NK-92 (cell line): Measurements from ENCODE around the gene PLEKHG3.

Experiments used
- DNase-seq: peaks from one replicate; lab custom pipeline; 2025; ENCODE audit not compliant: unreplicated experiment; lab: John Stamatoyannopoulos, UW

The PLEKHG3 gene

DNA sequence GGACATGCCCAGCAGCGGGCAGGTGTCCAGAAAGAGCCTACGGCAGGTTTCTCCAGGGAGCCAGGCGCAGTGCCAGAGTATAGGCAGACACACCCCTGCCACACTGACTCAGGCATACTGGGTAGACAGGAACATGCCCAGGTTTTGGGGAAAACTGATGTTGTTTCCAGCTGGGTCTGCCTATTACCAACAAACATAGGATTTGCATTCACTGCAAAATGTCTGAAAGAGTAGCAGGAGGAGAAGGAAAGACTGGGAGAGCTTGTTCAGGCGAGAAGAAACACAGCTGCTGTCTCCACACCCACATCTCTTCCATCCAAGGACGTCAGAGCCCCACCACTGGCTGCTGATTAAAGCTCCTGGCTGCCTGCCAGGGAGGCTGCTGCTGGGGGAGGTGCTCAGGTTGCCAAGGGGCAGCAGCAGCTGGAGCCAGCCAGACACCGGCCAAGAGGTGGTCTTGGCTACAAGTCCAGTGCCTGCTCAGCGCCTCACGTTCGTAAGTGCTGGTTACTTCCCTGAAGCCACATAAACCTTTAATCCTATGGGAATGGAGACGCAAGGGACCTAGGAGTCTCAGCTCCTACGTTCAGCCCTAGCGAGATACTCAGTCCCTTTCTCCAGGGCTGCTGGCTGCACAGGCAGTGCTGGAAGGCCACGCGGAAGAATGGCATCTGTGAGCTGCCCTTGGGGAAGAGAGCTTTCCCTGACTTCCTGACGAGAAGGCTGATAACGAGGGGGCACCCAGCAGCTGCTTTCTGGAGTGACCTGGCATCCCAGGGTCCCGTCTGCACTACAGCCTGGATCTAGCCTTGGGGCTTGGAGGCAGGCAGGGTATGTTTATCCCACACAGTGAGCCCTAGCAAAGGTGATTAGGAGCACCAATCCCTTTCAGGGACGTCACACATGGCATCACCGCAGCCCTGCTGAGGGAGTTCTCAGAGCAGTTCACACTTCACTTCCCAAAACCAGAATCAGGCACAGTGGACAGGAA lies 58.1 kb downstream of the PLEKHG3 start:
- no peak for DNase-seq

DNA sequence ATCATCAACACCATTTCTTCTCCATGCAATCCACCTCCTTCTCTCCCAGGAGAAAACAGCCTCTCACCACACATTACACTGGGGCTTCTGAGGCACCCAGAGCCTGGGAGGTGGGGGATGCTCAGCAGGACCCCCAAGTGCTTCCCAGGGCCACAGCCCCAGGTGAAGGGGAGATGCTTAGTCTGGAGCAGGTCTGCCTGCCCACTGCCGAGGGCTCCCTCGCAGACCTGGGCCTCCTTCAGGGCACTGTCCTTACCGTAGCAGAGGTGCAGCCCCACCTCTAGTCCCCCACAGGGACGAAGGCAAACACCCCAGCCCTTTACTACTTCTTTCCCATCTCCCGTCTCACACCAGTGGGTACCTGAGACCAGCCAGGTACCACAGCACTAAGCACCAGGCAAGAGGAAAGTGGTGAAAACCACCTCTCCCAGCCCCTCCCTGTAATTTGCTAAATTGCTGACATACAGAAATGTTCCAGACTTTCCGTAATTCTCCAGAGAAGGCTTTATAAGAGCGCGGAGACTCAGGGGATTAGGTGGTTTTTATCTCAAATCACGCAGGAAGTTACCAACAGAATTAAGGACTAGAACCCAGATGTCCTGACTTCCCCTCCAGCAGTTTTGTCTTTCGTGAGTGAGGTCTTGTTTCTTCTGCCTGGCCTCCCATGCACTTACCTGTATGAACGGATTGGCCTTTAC lies 59.0 kb downstream of the PLEKHG3 start:
- DNase-seq, result no peak

DNA sequence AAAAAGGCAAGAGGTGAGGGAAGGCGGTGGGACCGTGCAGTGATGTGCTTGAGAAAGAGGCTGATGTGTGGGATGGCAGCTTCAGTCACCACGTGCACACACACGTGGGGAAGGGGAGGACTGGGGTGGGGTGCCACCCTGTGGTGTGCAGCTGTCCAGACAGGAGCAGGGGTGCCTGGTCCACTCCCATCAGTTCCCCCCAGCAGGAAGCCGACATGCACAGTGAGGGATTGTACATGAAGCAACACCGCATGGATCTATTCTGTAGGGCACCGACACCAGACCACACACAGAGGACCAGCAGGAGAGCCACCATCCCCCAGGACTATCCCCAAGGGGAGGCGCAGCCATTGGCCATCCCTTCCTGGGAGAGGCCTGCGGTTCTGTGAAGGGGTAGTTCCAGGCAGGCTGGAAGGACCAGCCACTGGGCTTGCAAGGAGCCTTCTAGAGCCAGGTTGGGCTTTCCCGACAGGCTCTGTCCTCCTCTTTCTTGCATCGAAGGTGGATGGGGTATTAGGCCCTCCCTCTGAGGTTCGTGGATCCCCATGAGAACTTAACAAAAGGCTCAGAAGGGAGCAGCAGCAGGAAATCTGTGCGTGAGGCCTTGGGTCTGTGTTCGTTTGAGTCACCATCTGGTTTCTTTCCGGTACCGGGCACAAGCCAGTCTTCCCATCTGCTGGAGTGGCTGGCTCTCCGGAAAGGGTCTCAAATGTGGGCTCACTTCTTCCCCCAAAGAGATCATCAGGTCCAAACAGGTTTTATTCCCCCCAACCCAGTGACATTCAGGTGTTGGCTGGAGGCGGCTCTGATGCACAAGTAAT lies 59.8 kb downstream of the PLEKHG3 start:
- no peak for DNase-seq

DNA sequence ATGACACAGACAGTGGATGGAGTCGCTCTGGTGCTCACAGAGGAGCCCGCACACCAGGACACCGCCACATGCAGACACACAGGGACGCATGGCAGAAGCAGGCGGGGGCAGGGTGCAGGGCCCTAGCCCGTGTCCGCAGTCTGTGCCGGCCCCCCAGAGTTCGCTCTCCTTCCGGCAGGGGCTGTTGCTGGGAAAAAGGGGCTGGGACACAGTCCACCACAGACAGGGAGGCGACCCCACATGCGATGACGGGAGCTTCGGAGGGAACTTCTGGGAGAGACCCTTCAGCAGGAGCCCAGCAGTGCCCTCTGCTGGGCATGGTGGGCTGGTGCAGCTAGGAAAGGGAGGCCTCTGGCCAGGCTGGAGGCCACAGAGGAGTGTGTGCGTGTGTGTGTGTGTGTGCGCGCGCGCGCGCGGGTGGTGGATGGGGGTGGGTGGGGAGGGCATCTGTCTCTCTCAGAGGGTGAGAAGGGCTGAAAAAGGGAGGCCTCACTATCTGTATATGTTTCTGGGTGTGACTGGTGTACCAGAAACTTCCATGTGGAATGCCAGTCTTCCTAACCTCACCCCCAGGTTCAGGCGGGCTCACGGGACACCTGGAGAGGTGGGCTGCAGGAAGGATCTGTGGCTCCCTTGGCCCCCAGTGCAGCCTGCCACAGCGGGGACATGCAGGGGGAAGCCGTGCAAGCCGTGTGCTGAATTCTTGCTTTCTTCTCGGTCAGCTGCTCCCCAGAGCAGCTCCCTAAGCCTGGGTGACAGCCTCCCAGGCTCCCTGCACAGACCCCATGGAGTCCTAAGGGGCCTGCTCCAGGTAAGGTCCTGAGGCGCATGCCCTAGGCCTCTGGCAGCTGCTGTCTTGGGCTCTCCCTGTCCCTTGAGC lies 60.7 kb downstream of the PLEKHG3 start:
- DNase-seq, result no peak

DNA sequence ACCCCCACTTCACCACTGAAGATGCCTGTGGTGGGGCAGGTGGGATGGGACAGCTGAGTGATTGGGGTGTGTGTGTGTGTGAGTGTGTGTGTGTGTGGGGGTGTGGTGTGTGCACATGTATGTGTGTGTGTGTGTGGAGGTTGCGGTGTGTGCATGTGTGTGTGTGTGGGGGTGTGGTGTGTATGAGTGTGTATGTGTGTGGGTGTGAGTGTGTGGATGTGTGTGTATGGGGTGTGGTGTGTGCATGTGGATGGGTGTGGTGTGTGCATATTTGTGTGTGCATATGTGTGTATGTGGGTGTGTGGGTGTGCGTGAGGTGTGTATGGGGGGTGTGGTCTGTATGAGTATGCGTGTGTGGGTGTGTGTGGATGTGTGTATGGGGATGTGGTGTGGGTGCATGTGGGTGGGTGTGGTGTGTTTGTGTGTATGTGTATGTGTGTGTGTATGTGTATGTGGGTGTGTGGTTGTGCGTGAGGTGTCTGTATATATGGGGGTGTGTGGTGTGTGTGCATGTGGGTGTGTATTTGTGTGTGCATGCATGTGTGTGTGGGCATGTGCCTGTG lies 61.6 kb downstream of the PLEKHG3 start:
- DNase-seq, result no peak

DNA sequence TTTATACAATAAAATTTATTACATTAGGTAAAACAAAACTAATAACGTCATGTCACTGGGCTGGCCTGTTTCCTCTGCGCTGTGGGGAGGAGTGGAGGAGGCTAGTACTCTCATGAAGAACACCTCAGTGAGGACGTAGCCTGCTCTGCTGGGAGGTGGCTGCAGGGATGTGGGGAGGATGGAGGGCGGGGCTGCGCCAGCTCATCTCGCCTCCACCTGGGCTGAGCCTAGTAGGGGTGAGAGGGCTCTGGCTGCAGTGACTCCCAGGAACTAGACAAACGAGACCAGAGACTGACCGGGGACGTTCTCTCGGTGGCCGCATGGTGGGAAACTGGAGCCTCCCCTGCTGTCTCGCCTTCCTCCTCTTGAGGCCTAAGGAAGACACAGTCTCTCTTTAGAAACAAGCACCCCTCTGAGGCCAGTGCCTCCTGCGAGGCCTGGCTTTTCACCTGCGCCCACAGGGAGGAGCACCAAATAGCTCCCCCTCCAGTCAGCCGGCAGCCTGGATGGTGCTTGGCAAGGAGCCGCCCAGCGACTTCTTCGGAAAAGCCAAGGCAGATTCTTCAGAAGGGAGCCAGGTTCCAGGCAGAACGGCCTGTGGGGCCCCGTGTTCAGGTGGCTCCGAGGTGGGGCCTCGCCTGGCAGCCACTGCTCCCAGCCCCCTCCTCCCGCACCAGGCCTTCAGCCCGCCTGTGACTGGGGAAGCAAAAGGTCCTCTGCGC lies 62.4 kb downstream of the PLEKHG3 start:
- DNase-seq, result no peak

DNA sequence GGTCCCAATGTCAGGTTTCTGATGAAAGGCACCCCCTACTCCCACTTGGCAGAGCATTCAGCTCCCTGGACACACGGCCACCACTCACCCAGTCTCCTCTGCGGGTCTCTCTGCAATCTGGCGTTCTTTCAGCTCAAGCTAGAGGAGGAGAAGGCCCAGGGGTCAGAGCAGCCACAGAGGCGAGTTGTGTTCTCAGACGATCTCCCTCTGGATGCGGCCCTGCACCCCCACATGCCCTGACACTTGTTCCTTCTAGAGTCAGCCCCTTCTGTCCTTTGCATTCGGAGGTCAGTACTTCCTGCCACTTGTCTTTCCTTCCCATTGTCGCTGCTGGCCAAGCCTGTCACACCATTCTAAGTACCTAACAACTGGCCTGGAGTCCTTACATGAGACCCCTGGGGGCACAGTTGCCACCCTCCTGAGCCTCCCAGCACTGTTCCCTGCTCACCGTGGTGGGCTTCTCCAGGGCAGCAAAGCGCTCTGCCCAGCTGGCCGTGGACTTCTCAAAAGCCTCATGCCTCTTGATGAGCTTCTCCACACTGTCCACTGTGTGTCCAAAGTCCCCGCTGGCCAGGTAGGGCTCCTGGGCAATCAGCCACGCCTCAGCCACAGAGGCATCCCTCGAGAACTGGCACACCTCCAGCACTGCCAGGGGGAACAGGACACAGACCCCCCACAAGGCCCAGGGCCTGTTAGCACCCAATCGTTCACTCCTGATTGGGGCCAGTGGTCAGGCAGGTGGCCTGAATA lies 63.2 kb downstream of the PLEKHG3 start:
- no peak for DNase-seq

DNA sequence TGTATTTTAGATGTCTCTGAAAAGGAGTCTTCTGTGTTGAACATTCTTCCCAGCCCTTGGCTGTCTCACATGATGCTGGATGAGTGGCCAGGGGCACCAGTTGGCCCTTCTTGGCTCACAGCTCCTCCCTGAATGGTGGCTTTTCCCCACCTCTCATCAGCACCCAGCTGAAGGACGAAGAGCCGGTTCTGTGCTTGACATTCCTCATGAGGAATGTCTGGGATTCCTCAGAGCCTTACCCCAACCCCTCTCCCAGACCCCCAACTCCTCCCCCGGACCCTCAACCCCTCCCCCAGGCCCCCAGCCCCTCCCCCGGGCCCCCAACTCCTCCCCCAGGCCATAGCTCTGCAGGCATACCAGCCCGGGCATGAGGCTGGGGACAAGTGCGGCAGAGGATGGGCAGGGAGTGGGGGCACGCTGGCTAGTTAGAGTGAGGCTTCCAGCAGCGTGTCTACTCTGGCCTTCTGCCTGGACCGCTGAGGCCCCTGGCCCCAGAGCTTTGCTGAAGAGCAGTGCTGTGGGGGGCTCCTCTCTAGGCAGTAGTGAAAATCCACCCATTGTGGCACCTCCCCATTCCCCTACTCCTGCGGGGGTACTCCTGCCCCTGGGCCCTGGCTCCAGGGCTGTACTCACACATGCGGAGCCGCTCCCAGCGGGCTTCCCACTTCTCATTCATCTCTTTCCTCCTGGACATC lies 64.3 kb downstream of the PLEKHG3 start:
- DNase-seq, result no peak

DNA sequence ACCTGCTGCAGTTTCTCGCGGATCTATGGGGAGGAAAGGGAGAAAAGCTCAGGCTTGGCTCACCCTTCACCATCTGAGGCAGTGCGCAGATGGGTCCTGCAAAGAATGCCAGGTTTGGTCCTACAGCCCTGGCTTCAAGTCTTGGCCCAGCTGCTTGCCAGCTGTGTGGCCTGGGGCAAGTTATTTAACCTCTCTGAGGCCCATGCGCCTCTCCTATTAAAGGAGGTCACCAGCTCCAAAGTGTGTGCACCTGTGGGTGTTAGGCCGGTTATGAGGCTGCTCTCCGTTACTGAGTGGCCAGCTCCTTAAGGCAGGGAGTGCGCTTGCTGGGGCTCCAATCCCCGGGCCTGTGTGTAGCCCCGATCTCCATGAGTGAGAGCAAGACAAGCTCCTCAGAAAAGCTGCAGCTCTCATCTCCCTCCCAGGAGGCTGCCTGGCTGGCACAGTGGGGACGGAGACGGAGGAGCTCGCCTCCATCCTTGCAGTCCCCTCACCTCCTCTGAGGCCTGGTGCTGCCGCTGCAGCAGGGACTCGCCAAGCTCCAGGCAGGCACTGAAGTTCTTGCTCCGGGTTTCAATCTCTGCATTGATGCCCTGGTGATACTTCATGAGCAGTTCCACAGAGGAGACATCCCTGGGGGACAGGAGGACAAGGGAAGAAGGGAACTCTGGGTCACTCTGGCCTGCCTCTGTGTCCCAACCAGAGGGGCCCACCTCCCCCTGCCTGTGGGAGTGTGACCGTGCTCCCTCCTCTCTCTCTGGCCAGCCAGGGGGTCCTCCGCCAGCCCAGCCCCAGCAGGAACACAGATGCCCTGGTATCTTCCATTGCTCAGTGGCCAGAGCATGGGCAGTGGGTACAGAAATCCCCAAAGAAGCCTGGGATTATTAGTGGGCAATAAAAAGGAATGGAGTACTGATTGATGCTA lies 65.1 kb downstream of the PLEKHG3 start:
- DNase-seq, result no peak

DNA sequence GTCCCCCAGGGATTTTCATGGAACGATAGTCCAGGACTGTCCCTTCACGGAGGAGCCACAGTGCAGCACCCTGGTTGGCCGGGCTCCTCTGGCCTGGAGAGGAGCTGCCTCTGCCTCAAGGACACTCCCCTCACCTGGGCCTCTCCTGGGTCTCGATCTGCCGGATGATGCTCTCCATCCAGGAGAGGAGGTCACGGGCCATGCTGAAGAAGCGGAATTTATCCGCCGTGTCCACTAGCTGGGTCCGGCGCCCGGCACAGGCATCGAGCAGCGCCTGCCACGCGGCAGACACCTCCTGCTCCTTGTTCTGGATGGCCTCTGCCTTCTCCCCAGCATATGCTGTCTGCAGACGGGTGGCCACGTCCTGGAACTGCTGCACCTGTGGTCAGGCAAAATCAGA lies 66.5 kb downstream of the PLEKHG3 start:
- no peak for DNase-seq

DNA sequence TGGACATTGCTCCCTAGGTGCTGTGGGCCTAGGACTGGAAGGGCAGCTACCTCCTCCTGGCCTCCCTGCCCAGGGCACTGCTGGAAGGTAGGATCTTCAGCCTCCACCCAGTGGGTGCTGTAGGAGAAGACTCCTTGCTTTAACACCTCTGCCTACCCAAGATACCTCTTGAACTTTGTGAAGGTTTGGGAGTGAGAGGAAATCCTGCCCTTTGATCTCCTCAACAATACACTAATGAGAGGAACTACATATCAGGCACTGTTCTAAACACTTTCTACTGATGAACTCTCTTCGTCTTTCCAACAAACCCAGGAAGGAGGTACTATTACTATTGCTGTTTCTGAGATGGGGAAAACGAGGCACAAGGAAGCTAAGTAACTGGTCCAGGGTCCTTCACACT lies 66.9 kb downstream of the PLEKHG3 start:
- DNase-seq, result no peak

DNA sequence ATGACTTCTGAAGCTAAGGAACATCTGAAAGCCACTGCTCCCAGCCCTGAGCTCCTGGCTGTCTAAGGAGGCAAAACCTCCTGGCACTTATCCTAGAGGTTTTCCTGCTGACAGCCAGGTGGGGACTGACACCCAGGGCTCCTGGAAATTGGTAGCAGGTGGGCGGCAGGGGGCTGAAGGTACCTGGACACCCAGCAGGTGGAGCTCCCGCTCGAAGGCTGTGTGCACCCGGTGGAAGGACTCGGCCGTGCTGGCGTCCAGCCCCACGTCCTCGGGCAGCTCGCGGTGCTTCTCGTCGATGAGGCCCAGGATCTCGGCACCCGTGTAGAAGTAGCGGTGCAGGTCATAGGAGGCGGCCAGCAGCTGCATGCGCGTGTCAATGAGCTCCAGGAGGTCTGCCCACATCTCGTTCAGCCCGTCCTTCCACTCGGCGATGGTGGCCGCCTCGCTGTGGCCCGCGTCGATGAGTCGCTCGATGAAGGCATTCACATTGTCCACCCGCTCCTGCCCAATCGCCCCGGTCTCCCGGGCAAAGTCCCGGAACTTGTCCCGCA lies 68.2 kb downstream of the PLEKHG3 start:
- no peak for DNase-seq

DNA sequence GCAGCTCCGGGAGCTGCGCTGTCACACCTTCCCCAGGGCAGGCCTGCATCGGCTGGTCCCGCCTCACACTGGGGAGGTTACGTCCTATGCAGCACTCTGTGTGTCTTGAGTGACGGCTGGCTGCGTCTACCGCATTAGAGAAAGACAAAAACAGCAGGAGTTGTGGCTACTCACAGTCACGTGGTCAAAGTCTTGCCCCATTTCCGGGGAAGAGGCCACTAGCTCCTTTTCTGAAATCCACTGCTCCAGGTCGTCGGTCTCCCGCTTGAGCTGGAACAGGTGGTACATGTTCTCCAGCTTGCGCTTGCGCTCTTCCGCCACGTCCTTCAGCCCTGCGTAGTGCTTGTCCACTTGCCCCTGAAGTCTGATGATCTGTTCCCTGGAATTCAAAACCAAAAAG lies 68.8 kb downstream of the PLEKHG3 start:
- no peak for DNase-seq

DNA sequence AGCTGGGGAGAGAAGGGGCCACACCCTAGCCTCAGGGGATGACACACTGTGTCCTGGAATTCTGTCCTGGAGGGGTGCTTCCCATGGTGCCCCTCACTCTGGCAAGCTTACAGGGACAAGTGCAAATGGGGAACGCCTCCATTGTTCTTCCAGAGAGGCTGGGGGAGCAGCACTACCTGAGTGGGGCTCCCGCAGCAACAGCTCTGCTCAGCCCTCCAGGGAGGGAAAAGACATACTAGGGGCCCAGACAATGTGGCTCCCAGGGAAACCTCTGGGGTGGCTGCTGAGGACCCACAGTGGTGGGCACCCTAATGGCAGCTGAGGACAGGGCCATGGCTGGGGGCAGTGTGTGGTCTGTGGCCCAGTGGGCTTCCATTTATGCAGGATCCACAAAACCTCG lies 69.4 kb downstream of the PLEKHG3 start:
- no peak for DNase-seq

DNA sequence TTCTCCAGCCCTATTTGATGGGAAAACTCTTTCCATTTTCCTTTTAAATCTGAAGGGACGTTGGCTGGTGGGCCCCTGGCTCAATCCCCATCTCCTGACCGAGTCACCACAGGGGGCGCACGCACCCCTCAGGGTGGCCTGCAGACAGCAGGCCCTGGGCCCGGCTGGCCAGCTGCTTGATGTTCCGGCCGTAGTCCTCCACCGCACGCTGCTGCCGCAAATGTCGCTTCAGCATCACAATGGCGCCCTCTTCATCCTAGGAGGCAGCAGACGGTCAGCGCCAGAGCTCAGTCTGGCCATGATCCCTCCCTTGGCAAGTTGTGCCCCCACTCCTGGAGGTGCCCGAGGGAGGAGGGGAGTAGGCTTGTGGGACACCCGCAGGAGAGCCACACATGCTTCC lies 70.0 kb downstream of the PLEKHG3 start:
- no peak for DNase-seq

DNA sequence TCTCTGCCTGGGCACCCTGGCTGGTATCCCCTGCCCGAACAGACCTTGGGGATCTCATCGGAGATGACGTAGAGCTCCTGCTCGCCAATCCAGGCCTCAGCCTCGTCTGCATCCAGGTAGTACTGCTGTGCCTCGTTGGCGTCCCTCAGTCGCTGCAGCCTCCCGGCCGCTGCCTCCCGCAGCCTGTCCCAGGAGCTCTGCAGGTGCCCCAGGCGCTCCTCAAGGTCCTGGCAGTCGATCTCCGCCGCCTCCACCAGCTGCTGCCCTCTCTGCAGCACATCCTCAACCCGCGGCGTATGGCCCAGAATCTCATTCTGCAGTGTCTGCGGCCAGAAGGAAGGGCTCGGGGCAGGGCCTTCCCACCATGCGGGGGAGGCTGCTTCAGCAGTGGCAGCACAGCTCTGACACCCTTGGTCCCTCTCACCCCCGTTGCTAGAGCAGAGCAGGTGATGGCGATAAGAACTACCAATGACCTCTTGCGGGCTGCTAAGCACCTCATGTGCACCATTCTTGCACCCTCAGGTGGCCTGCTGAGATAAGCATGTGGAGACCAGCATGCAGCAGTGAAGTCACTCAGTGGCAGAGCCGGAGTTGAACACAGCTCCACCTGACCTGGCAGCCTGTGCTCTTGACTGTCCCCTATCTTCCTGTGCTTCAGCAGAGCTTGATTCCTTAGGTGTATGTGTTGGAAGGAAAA lies 71.0 kb downstream of the PLEKHG3 start:
- DNase-seq, result no peak
